ENCODE results near the gene MARCHF10. TPM values are rescaled to one million over a fixed set of nuclear protein-coding genes. Genes with fewer than 3 reads are reported as not detected.

MARCHF10 gene
- total RNA-seq, 1 donor from 2014 or later = 5.1 TPM

Other genes starting within 250 kb of the MARCHF10 start
- 91.2 TPM for gene MRC2, start 180.6 kb downstream of the MARCHF10 start, total RNA-seq
- 125 TPM for gene TANC2, start 157.9 kb upstream of the MARCHF10 start, total RNA-seq